ENCODE data around the gene RMND1. TPM values are rescaled to one million over a fixed set of nuclear protein-coding genes. Genes with fewer than 3 reads are reported as not detected.
"Not testable (repeated sequence)": the region's sequence is repeated elsewhere in the genome, so short reads cannot be mapped to it uniquely, and the experiment has no call there.

The RMND1 gene
- total RNA-seq, 1 donor from 2014 or later: 18.7 TPM

GRCh38 chr6:151390851-151391470, 61.0 kb downstream of the RMND1 start:
- intact Hi-C loops (cut with micrococcal nuclease): loop anchor here (5.0 kb wide), 1 partner anchor 66 kb away; no protein-coding TSS in a partner anchor
- peak; percentile 87 for DNase-seq
- peak; percentile 52 for ATAC-seq

- ATAC-seq (peak; percentile 87), DNase-seq (peak; percentile 99)
- intact Hi-C loops (cut with micrococcal nuclease): loop anchor here (5.0 kb wide), 1 partner anchor 67 kb away; no protein-coding TSS in a partner anchor
Observed at GRCh38 chr6:151390276-151390850, 61.6 kb downstream of the RMND1 start.

- DNase-seq (peak; percentile 76), ATAC-seq (peak; percentile 39)
- intact Hi-C loops (cut with micrococcal nuclease): loop anchor here (5.0 kb wide), 1 partner anchor 68 kb away; no protein-coding TSS in a partner anchor
Observed at GRCh38 chr6:151389618-151390275, 62.2 kb downstream of the RMND1 start.

- ATAC-seq (no peak), DNase-seq (no peak)
- intact Hi-C loops (cut with micrococcal nuclease): no loop called here
Observed at GRCh38 chr6:151388997-151389617, 62.8 kb downstream of the RMND1 start.

- DNase-seq: no peak
- intact Hi-C loops (cut with micrococcal nuclease): no loop called here
- no peak for ATAC-seq
Observed at GRCh38 chr6:151388236-151388635, 63.7 kb downstream of the RMND1 start.

GRCh38 chr6:151387175-151387970, 64.6 kb downstream of the RMND1 start:
- DNase-seq: no peak
- intact Hi-C loops (cut with micrococcal nuclease): no loop called here
- no peak for ATAC-seq

GRCh38 chr6:151385177-151385576, 66.7 kb downstream of the RMND1 start:
- intact Hi-C loops (cut with micrococcal nuclease): no loop called here
- ATAC-seq (no peak), DNase-seq (no peak)

- intact Hi-C loops (cut with micrococcal nuclease): no loop called here
- DNase-seq (no peak), ATAC-seq (no peak)
Observed at GRCh38 chr6:151384151-151384550, 67.8 kb downstream of the RMND1 start.

- ATAC-seq; DNase-seq; intact Hi-C loops (cut with micrococcal nuclease): not testable (repeated sequence)
Observed at GRCh38 chr6:151382631-151383030, 69.3 kb downstream of the RMND1 start.

- intact Hi-C loops (cut with micrococcal nuclease): no loop called here
- DNase-seq (no peak), ATAC-seq (no peak)
Observed at GRCh38 chr6:151381722-151382121, 70.2 kb downstream of the RMND1 start.

- intact Hi-C loops (cut with micrococcal nuclease): no loop called here
- DNase-seq (no peak), ATAC-seq (no peak)
Observed at GRCh38 chr6:151380848-151381205, 71.1 kb downstream of the RMND1 start.

GRCh38 chr6:151379933-151380847, 71.7 kb downstream of the RMND1 start:
- ATAC-seq (peak; percentile 58), DNase-seq (no peak)
- intact Hi-C loops (cut with micrococcal nuclease): no loop called here

- intact Hi-C loops (cut with micrococcal nuclease): no loop called here
- ATAC-seq (no peak), DNase-seq (no peak)
Observed at GRCh38 chr6:151377095-151377494, 74.8 kb downstream of the RMND1 start.

GRCh38 chr6:151376440-151376839, 75.5 kb downstream of the RMND1 start:
- ATAC-seq (no peak), DNase-seq (no peak)
- intact Hi-C loops (cut with micrococcal nuclease): no loop called here

GRCh38 chr6:151375833-151376232, 76.1 kb downstream of the RMND1 start:
- intact Hi-C loops (cut with micrococcal nuclease): no loop called here
- ATAC-seq: no peak
- no peak for DNase-seq

GRCh38 chr6:151374036-151374683, 77.8 kb downstream of the RMND1 start:
- intact Hi-C loops (cut with micrococcal nuclease): no loop called here
- ATAC-seq (peak; percentile 65), DNase-seq (no peak)

- intact Hi-C loops (cut with micrococcal nuclease): no loop called here
Observed at GRCh38 chr6:151372164-151372563, 79.8 kb downstream of the RMND1 start.

More at GRCh38 chr6:151372164-151372563, 79.8 kb downstream of the RMND1 start:
- ATAC-seq: no peak
- DNase-seq: no peak
